SIG-M5 treated with dmso at 0.1 percent for 504 hours (cell line): ENCODE measurements around the gene BRD4.
A peak's percentile ranks its signal among the peaks of the same experiment; 100 is the strongest.

Experiments
- DNase-seq: peaks from one replicate; lab custom pipeline; 2025; ENCODE audit not compliant: unreplicated experiment; lab: John Stamatoyannopoulos, UW

Gene BRD4

GRCh38 chr19:15291548-15292021 is 40.8 kb downstream of the BRD4 start:
- no peak for DNase-seq

DNA sequence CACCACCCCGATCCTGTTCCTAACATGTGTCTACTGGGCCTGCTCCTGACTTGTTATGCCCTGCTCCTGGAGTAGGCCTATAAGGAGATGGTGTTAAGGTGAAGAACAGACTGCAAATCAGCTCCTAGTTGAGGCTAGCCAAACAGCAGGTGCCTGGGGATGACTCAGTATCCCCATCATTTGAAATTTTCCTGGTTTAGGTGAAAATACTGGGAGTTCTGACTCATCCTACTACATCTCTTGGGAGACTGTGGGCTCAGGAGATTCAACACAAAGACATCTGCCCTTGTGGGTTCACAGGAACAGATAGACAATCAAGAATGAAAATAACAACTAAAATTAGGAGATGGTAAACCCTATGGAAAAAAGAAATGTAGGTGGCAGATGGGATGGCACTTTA is 41.2 kb downstream of the BRD4 start:
- DNase-seq = no peak

GRCh38 chr19:15290166-15290565 is 42.2 kb downstream of the BRD4 start:
- no peak for DNase-seq

- DNase-seq = no peak
Observed at GRCh38 chr19:15289673-15290072, 42.7 kb downstream of the BRD4 start.

DNA sequence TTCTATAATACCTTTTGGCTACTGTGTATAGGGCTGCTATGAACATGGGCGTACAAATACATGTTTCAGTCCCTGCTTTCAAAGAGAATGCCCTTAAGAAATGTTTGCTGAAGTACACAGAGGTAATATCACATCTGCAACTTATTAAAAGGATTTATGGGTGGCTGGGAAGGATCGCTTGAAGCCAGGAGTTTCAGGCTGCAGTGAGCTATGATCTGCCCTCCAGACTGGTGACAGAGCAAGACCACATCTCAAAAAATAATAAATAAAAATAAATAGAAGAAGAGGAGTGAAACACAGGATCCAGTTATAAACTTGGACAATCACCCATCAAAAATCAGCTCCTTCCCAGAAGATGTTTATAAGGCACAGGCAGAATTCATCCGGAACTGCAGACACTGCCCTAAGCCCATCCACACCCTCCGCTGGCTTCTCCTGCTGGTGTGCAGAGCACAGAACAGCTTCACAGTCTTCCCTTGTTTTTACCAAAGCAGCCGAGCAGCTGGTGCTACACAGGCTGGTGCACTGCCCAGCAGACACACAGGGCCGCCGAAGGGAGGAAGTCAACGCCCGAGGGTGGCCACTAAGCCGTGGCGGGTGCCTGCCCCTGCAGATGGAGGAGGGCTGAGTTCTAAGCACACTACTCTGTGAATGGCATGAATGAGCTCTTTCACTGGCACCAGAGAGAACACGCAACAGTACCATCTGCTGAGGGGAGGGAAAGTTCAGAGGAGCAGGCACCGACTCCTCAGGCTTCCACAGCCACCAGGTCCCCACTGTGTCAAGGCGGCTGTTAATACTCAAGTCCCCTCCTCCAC is 44.0 kb downstream of the BRD4 start:
- DNase-seq = no peak

GRCh38 chr19:15287496-15287895 is 44.8 kb downstream of the BRD4 start:
- DNase-seq = no peak

- DNase-seq = no peak
Observed at GRCh38 chr19:15286688-15287365, 45.5 kb downstream of the BRD4 start.

DNA sequence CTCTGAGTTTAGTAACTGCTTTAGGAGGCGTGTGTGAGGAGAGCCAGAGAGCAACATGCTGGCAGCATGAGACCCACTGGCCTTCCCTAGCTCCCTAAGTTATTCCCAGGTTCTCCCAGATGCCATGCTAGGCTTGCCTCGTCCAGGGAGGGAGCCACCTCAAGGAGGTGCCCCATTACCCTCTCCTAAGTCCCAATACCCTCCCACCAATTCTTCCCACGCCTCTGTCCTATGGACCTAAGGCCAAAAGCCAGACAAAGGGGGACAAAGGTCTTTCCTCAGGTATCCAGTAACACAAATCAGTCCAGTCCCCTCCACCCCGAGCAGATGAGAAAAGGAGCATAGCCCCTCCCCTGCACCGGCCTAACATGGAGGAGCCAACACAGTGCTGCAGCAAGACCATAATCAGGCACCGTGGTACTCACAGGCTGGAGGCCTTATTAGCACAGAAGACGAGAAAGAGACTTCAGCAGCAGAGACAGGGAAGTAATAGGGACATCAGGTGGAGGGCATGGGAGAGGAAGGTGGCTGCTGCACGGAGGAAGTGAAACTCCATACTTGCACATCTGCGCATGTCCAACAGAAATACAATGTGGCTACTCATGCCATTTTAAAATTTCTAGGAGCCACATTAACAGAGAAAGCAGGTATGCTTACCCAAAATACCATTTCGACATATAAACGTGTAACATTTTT is 46.3 kb downstream of the BRD4 start:
- DNase-seq = peak; percentile 64

DNA sequence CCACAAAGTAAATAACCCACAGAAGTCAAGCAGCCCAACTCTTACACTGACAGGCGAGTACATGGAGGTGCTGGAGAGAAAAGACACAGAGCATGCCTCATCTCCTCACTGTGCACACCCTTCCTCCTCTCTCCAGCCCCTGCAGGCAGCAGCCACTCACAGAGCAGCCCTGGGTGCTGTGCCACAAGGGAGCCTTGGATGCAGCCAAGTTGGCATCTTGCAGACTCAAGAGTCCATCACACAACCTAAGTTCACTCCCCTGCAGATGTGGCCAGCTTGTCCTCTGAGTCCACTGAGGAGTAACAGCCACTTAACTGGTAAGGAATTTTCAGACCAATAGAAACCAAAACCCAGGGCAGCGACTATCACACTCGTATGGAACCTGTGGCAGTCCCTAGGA is 47.4 kb downstream of the BRD4 start:
- DNase-seq = no peak

GRCh38 chr19:15284091-15284490 is 48.2 kb downstream of the BRD4 start:
- no peak for DNase-seq

DNA sequence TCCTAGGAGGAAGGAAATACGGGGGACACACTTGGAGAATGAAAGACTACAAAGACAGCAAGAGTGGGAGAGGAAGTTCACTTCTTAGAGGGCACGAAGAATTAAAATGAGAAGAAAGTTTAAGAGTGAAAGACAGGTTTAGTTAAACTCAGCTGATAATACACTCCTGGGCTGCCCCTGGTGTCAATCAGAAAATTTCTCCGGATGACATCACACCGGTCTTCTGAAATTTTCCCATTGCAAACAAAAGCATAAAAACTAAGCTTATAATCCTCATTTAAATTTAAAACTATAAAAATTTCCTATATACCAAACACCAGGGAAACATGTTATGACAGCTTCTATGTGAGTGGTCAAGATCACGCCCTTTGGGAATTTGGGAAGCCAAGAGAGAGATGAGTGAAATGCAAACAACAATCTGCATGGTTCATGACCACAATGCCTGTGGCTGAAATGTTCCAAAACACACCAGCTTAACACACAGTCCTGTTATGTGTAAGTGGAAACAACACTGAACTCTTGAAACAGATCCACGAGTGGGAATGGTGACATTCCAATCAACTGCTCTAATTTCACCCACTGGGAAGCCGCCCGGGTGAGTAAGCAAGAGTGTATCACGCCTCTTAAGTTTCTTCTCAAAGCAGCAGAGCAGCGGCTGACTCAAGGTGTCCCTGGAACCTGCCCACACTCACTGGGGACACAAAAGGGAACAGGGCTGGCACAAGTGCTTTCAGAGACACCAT is 49.0 kb downstream of the BRD4 start:
- no peak for DNase-seq

DNA sequence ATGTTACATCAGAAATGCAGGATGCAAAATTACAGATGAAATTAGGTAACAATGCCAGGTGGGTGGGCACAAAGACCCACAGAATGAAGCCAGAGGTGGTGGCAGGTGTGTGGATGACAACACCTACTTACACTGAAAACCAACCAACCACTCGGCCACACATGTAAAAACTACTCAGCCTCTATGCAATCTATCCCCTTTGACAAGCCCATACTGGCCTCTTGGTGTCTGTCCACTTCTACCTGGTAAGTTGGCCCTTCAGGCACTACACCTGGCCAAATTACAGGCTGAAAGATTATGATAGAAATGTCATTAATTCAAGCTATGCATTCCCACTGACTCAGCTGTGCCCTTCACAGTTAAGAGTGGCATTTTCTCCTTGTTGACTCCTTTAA is 50.0 kb downstream of the BRD4 start:
- DNase-seq = no peak

GRCh38 chr19:15280915-15281683 is 51.2 kb downstream of the BRD4 start:
- no peak for DNase-seq

GRCh38 chr19:15280048-15280725 is 52.2 kb downstream of the BRD4 start:
- no peak for DNase-seq

GRCh38 chr19:15279326-15279904 is 52.9 kb downstream of the BRD4 start:
- no peak for DNase-seq

- no peak for DNase-seq
Observed at GRCh38 chr19:15276620-15277215, 55.6 kb downstream of the BRD4 start.

- no peak for DNase-seq
Observed at GRCh38 chr19:15274477-15274876, 57.9 kb downstream of the BRD4 start.

- DNase-seq = no peak
Observed at GRCh38 chr19:15269806-15270205, 62.5 kb downstream of the BRD4 start.

DNA sequence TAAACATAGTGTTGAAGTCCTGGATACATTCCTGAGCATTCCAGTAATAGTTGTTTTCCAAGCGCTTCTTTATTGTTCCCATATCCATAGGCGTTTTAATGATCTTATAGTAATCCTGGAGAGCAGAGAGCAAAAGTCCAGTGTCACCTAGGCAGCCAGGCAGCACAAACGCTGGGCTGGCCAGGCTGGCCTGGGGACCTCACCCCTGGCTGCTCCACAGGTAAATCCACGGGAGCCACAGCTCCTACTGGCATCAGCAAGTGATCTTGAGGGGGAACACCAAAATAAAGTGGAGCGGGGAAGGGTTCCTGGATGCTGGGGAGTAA is 63.4 kb downstream of the BRD4 start:
- DNase-seq = no peak
